Measurements from ENCODE around the gene PRSS56. TPM values are rescaled to one million over a fixed set of nuclear protein-coding genes. Genes with fewer than 3 reads are reported as not detected.
A peak's percentile ranks its signal among the peaks of the same experiment; 100 is the strongest.

Gene PRSS56
- total and polyA plus RNA-seq, 2 of the 13 experiments (the other 11 are each of a cell fraction or from before 2014, with no cell fraction given), result not detected

- Histone ChIP-seq H3K27ac (ENCODE audit: extremely low read length, insufficient read depth, low read length) (no peak overlapping the region), H3K79me2 (ENCODE audit: insufficient read depth, low read length) (no peaks in the 10 kb centered on the region), H3K27me3 (ENCODE audit: control insufficient read depth in 1 of 2, insufficient read depth in 2 of 2, low read length in 2 of 2) (no peaks in the 10 kb centered on the region; a peak in 1 of 5 replicates), H2AFZ (ENCODE audit: low read length) (no peak overlapping the region), H3K4me1 (ENCODE audit: insufficient read depth, low read length) (peaks cover 10% of the 10 kb centered on the region; the same call in 1 of the 2 replicates), H3K4me3 (replicated peaks in 1 of 3; ENCODE audit: insufficient read depth in 1 of 3, low read depth in 2 of 3, low read length in 3 of 3) (no peak overlapping the region), H3K4me2 (ENCODE audit: low read depth, low read length) (no peak overlapping the region), H3K9ac (ENCODE audit: insufficient read depth, low read depth, low read length) (no peak overlapping the region), H4K20me1 (ENCODE audit: insufficient read depth, low read length) (no peaks in the 10 kb centered on the region; the same call in 1 of the 2 replicates), H3K9me3 (ENCODE audit: low read length) (no peaks in the 10 kb centered on the region), H3K36me3 (replicated peaks in 1 of 2; ENCODE audit: control insufficient read depth in 1 of 2, insufficient read depth in 2 of 2, low read length in 2 of 2) (peaks cover 3% of the 10 kb centered on the region in 2 experiments; a peak in 2 of 5 replicates)
- CTCF ChIA-PET (ENCODE audit: low intra/inter-chr PET ratio, low total read pairs), result no interaction called here
- 46% methylated on average over 9 of the region's 9 CpGs for WGBS (ENCODE audit: low lambda C conversion rate)
- DNase-seq (ENCODE audit: low spot score) (no peak), FAIRE-seq (no peak), ATAC-seq (no peak)
- POLR2A ChIA-PET, result no interaction called here
- no TSS peak for BruUV-seq (replicated peaks)
- in situ Hi-C loops (cut with HindIII; ENCODE audit: extremely low pct_ligation_motif_present, low pct_unique_long_range_greater_than_20kb) (no loop called here), intact Hi-C loops (cut with micrococcal nuclease; ENCODE audit: unreplicated experiment) (no loop called here)
- TF ChIP-seq FOXO4 (CRISPR knock-in tag; conservative IDR thresholded peaks at IDR 0.05) (0 out of 2 replicates have a peak, but pooled peaks have one; percentile 46), AKAP8 (CRISPR knock-in tag; IDR thresholded peaks at IDR 0.05) (peak; percentile 9; the same call in 1 of the 2 replicates), POLR2A (IDR thresholded peaks at IDR 0.05; ENCODE audit: insufficient read depth in 1 of 2, low read depth in 2 of 2, low read length in 2 of 2) (peak; percentile 5 to 9; a peak in 2 of 4 replicates), ZNF737 (CRISPR knock-in tag; IDR thresholded peaks at IDR 0.05; ENCODE audit: borderline replicate concordance) (no peak)
These were observed 21.9 kb downstream of the PRSS56 start for GRCh38 chr2:232541961-232542714.

GRCh38 chr2:232542715-232543467 is 22.7 kb downstream of the PRSS56 start:
- DNase-seq (ENCODE audit: low spot score), result no peak
- POLR2A ChIA-PET, result no interaction called here
- no TSS peak for BruUV-seq (replicated peaks)
- TF ChIP-seq TRIM24 (CRISPR knock-in tag; IDR thresholded peaks at IDR 0.05), result no peak
- TF ChIP-seq XBP1 (CRISPR knock-in tag; IDR thresholded peaks at IDR 0.05), result no peak
- no peak for TF ChIP-seq ZNF180 (CRISPR knock-in tag; IDR thresholded peaks at IDR 0.05; ENCODE audit: borderline replicate concordance, low read depth)
- TF ChIP-seq RBAK (CRISPR knock-in tag; IDR thresholded peaks at IDR 0.05), result no peak
- TF ChIP-seq AHDC1 (CRISPR knock-in tag; IDR thresholded peaks at IDR 0.05; ENCODE audit: borderline replicate concordance), result no peak

More at GRCh38 chr2:232542715-232543467, 22.7 kb downstream of the PRSS56 start:
- Histone ChIP-seq H3K4me2 (ENCODE audit: low read depth, low read length) (no peak overlapping the region), H3K27ac (ENCODE audit: extremely low read length, insufficient read depth, low read length) (no peak overlapping the region), H3K4me3 (replicated peaks in 1 of 3; ENCODE audit: insufficient read depth in 1 of 3, low read depth in 2 of 3, low read length in 3 of 3) (no peak overlapping the region), H2AFZ (ENCODE audit: low read length) (no peak overlapping the region), H3K4me1 (ENCODE audit: insufficient read depth, low read length) (peaks cover 11% of the 10 kb centered on the region; the same call in 1 of the 2 replicates), H4K20me1 (ENCODE audit: insufficient read depth, low read length) (no peaks in the 10 kb centered on the region; the same call in 1 of the 2 replicates), H3K9me3 (ENCODE audit: low read length) (no peaks in the 10 kb centered on the region), H3K79me2 (ENCODE audit: insufficient read depth, low read length) (peaks cover 4% of the 10 kb centered on the region), H3K36me3 (replicated peaks in 1 of 2; ENCODE audit: control insufficient read depth in 1 of 2, insufficient read depth in 2 of 2, low read length in 2 of 2) (peaks cover 4 to 8% of the 10 kb centered on the region in 2 experiments; a peak in 4 of 5 replicates), H3K27me3 (ENCODE audit: control insufficient read depth in 1 of 2, insufficient read depth in 2 of 2, low read length in 2 of 2) (no peaks in the 10 kb centered on the region; a peak in 1 of 5 replicates), H3K9ac (ENCODE audit: insufficient read depth, low read depth, low read length) (no peak overlapping the region)
- in situ Hi-C loops (cut with HindIII; ENCODE audit: extremely low pct_ligation_motif_present, low pct_unique_long_range_greater_than_20kb) (no loop called here), intact Hi-C loops (cut with micrococcal nuclease; ENCODE audit: unreplicated experiment) (no loop called here)
- ATAC-seq, result no peak
- no peak for FAIRE-seq
- WGBS (ENCODE audit: low lambda C conversion rate), result 92% methylated on average over 20 of the region's 20 CpGs
- CTCF ChIA-PET (ENCODE audit: low intra/inter-chr PET ratio, low total read pairs), result no interaction called here

All from HepG2 (cell line).